ENCODE results near the gene NPDC1. TPM values are rescaled to one million over a fixed set of nuclear protein-coding genes. Genes with fewer than 3 reads are reported as not detected.
"Not testable (repeated sequence)": the region's sequence is repeated elsewhere in the genome, so short reads cannot be mapped to it uniquely, and the experiment has no call there.

The NPDC1 gene
- polyA plus RNA-seq, 1 experiment: 8.9 TPM

GRCh38 chr9:137063311-137064026 lies 17.5 kb upstream of the NPDC1 start:
- Histone ChIP-seq H3K4me3 (ENCODE audit: low read depth, low read length) (no peak overlapping the region), H3K27ac (ENCODE audit: low read depth, low read length) (no peak overlapping the region), H3K9me3 (ENCODE audit: control insufficient read depth, insufficient read depth, low read length) (no peaks in the 10 kb centered on the region; the same call in 1 of the 2 replicates), H3K27me3 (ENCODE audit: control insufficient read depth, insufficient read depth, low read length) (peaks cover 2% of the 10 kb centered on the region)
- TF ChIP-seq CTCF (IDR thresholded peaks at IDR 0.05; ENCODE audit: low read depth, low read length): no peak
- no peak for DNase-seq (ENCODE audit: low read depth, low spot score)
- ChIA-PET CTCF (interaction anchor here (0.5 to 8.4 kb wide), 14 partner anchors 9 to 276 kb away, joined by 3 to 104 read pairs (median 4); partner anchors contain the start of genes ENTPD2 and NPDC1), POLR2A (interaction anchor here (1.1 to 1.2 kb wide), 2 partner anchors 8 to 125 kb away, joined by 3 read pairs; partner anchors contain the start of genes ANAPC2 and SSNA1)

GRCh38 chr9:137062798-137063197 lies 16.8 kb upstream of the NPDC1 start:
- POLR2A ChIA-PET; H3K4me3 ChIP-seq (ENCODE audit: low read depth, low read length); H3K27me3 ChIP-seq (ENCODE audit: control insufficient read depth, insufficient read depth, low read length); H3K9me3 ChIP-seq (ENCODE audit: control insufficient read depth, insufficient read depth, low read length); DNase-seq (ENCODE audit: low read depth, low spot score); H3K27ac ChIP-seq (ENCODE audit: low read depth, low read length): not testable (repeated sequence)
- CTCF ChIA-PET: interaction anchor here (3.2 to 8.4 kb wide), 3 partner anchors 15 to 276 kb away, joined by 22 to 104 read pairs (median 23); partner anchors contain the start of gene NPDC1

GRCh38 chr9:137062384-137062783 lies 16.4 kb upstream of the NPDC1 start:
- H3K9me3 ChIP-seq (ENCODE audit: control insufficient read depth, insufficient read depth, low read length): no peaks in the 10 kb centered on the region; the same call in 1 of the 2 replicates
- TF ChIP-seq CTCF (IDR thresholded peaks at IDR 0.05; ENCODE audit: low read depth, low read length): no peak
- H3K4me3 ChIP-seq (ENCODE audit: low read depth, low read length): no peak overlapping the region
- ChIA-PET CTCF (interaction anchor here (3.2 to 8.4 kb wide), 3 partner anchors 14 to 275 kb away, joined by 22 to 104 read pairs (median 23); partner anchors contain the start of gene NPDC1), POLR2A (no interaction called here)
- H3K27me3 ChIP-seq (ENCODE audit: control insufficient read depth, insufficient read depth, low read length): peaks cover 4% of the 10 kb centered on the region
- no peak overlapping the region for H3K27ac ChIP-seq (ENCODE audit: low read depth, low read length)
- no peak for DNase-seq (ENCODE audit: low read depth, low spot score)

DNA sequence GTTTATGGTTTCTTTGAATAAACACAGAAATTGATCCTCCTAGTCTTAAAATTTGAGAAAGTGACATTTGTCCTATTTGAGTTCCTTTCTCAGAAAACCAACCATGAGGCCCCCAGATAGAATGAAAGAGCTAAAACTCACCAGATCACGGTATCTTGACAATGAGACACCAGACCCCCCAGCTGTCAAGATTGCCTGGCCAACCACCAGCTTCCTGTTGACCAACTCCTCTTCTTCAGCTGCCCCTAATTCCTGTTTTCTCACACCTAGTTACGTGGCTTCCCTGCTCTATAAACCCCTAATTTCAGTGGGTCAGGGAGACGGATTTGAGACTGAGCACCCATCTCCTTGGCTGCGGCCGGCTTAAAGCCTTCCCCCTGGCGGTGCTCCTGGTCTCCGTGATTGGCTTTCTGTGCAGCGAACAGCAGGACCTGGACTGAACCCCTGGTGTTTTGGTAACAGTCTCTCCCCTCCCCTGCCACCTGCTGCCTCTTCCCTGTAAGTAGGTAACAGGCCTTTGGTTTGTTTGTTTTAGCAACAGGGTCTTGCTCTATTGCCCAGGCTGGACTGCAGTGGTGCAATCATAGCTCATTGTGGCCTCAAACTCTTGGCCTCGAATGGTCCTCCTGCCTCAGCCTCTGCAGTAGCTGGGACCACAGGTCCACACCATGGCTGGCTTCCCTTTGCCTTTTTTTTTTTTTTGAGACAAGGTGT lies 12.7 kb upstream of the NPDC1 start:
- Histone ChIP-seq H3K27ac (ENCODE audit: low read depth, low read length) (no peak overlapping the region), H3K27me3 (ENCODE audit: control insufficient read depth, insufficient read depth, low read length) (peaks cover 24% of the 10 kb centered on the region), H3K4me3 (ENCODE audit: low read depth, low read length) (no peak overlapping the region), H3K9me3 (ENCODE audit: control insufficient read depth, insufficient read depth, low read length) (no peaks in the 10 kb centered on the region; the same call in 1 of the 2 replicates)
- no peak for TF ChIP-seq CTCF (IDR thresholded peaks at IDR 0.05; ENCODE audit: low read depth, low read length)
- ChIA-PET POLR2A (no interaction called here), CTCF (interaction anchor here (0.5 to 1.8 kb wide), 4 partner anchors 9 to 111 kb away, joined by 3 to 20 read pairs (median 4); partner anchors contain the start of gene NPDC1)
- DNase-seq (ENCODE audit: low read depth, low spot score): no peak

DNA sequence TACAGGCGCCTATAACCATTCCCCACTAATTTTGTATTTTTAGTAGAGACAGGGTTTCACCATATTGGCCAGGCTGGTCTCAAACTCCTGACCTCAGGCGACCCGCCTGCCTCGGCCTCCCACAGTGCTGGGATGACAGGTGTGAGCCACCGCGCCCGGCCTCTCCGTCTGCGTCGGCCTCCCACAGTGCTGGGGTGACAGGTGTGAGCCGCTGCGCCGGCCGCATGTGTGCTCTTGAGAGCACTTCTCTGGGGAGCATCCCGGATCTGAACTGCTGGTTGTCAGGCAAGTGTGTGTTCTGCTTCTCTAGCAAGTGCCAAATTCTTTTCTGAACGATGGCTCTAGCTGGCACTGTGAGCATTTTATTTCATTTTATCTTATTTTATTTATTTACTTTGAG lies 11.6 kb upstream of the NPDC1 start:
- Histone ChIP-seq H3K4me3 (ENCODE audit: low read depth, low read length) (no peak overlapping the region), H3K9me3 (ENCODE audit: control insufficient read depth, insufficient read depth, low read length) (no peaks in the 10 kb centered on the region; the same call in 1 of the 2 replicates), H3K27ac (ENCODE audit: low read depth, low read length) (no peak overlapping the region), H3K27me3 (ENCODE audit: control insufficient read depth, insufficient read depth, low read length) (peaks cover 35% of the 10 kb centered on the region)
- no peak for TF ChIP-seq CTCF (IDR thresholded peaks at IDR 0.05; ENCODE audit: low read depth, low read length)
- ChIA-PET POLR2A (no interaction called here), CTCF (interaction anchor here (1.5 to 1.8 kb wide), 2 partner anchors 11 kb away, joined by 5 to 20 read pairs; partner anchors contain the start of gene NPDC1)
- no peak for DNase-seq (ENCODE audit: low read depth, low spot score)
